ENCODE data around the gene ZFP92. TPM values are rescaled to one million over a fixed set of nuclear protein-coding genes. Genes with fewer than 3 reads are reported as not detected.
"Not testable (repeated sequence)": the region's sequence is repeated elsewhere in the genome, so short reads cannot be mapped to it uniquely, and the experiment has no call there.

ZFP92 gene
- polyA plus RNA-seq, 1 donor: 0.90 TPM

DNA sequence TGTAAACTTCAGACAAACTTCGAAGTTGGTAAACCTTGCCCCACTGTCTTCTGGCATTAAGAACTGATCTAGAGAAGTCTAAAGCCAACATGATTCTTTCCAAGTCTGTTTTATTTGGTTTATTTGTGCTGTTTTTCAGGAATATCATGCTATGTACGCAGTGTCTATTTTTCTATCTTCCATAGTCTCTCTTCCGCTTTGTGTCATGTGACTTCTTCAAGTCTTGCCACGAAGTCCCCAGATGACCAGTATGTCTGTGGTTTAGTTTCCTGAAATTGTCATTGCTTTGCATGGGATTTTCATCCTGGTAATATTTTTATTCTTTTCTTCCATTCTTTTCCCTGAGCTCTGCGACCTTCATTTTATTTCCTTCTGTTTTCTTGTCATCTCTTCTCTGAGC, 25.2 kb upstream of the ZFP92 start:
- DNase-seq (ENCODE audit: low read depth): no peak

GRCh38 chrX:153387345-153387744, 23.9 kb upstream of the ZFP92 start:
- no peak for DNase-seq (ENCODE audit: low read depth)

GRCh38 chrX:153387987-153388721, 23.1 kb upstream of the ZFP92 start:
- no peak for DNase-seq (ENCODE audit: low read depth)

DNA sequence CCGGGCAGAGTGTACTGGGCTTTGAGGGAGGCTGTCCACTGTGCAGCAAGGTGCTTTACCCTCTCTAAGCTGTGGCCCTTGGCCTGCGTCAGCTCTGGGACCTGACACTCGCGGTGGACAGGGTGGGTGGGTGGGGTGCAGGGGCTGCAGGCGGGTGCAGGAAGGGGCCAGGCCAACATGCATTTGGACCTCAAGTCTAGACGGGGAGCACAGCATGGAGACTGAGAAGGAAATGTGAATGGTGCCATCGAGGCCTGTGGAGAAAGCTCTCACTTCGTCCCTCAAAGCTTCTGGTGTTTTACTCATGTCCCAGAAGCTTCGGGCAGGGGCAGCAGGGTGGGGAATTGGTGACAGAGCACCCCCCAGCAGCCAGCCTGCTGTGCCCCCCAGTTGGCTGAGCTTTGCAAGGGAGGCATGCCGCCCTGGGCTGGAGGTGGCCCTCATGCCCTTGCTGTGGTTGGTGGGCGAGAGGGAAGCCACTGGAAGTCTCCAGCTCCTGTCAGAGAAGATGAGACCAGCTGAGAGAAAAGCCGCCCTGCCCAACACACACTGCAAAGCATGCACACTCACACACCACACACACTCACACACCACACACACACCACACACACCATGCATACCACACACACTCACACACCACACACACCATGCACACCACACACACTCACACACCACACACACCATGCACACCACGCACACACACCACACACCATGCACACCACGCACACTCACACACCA, 22.4 kb upstream of the ZFP92 start:
- DNase-seq (ENCODE audit: low read depth): no peak

DNA sequence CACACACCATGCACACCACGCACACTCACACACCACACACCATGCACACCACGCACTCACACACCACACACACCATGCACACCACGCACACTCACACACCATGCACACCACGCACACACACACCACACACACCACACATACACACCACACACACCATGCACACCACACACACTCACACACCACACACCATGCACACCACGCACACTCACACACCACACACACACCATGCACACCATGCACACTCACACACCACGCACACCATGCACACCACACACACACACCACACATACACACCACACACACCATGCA, 21.9 kb upstream of the ZFP92 start:
- DNase-seq (ENCODE audit: low read depth): not testable (repeated sequence)

DNA sequence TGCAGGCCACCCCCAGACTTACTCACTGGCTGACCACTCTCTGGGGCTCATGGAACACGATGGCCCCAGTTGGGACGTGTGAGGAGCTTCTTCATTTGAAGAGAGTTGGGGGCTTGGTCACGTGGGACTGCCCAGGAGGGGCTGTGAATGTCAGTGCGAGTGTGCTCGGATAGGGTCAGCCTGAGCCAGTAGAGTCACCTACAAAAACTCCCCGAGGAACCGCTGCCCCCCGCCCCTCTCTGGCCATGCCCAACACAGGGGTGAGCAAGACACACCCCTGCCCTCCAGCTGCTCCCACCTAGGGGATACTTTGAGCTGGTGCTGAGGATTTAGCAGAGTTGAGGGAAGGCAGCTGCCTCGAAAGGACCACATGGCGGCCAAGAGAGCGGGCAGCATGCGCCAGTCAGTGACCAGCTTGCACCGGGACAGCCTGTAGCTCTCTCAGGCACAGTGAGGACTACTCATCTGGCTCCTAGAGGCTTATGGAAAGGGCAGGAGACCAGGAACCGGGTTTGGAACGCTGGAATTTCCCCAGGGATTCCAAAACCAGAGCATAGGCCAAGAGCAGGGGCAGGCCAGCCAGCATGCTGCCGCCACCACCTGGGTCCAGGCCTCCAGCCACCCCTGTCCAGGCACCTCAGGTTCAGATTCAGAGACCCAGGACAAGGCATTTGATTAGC, 18.5 kb upstream of the ZFP92 start:
- DNase-seq (ENCODE audit: low read depth): no peak

DNA sequence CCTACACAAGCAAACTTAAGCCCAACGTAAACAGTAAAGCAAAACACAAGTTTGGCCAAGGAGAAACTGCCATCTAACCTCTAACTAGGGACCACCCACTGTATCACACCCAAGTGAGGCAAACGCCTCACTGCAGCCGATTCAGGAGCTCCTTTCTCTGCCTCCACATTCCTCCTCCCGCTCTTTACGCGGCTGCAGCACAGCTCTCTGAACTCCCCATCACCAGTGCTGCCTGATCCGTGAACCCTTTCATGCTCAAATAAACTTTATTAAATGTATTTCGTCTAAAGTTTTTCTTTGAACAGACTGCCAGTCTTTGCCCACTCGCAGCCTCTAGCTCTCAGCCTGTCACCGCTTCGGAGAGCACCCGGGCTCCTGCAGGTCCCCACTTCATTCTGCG, 16.7 kb upstream of the ZFP92 start:
- no peak for DNase-seq (ENCODE audit: low read depth)

DNA sequence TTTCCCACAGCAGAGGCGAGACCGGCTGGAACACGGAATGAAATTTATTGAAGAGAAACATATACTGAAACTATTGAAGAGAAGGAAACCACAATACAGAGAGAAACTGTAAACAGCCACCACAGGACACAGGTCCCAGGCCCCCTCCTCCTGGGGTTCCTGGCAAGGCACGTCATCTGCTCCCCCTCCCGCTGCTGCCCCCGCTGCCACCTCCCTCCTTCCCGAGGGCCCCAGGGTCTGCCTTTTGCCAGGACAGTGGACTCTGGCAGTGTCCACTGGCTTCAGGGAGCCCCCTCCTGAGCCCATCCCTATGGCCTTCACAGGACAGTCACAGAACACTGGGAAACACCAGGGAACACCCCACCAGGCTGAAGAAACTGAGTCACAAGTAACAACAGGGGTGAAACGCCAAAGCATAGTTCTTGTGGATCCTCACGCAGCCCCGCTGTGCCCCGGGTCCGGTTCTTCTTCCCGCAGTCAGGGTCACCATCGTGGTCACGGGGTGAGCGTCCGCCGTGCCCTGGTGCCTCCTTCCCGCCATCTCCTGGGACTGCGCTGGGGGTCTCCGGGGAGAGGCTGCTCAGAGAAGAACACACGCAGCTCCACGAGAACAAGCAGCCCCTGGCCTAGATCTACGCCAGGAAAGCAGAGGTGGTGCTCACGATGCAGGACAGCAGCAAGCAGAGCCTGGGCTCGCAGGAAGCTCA, 15.5 kb upstream of the ZFP92 start:
- DNase-seq (ENCODE audit: low read depth): no peak

DNA sequence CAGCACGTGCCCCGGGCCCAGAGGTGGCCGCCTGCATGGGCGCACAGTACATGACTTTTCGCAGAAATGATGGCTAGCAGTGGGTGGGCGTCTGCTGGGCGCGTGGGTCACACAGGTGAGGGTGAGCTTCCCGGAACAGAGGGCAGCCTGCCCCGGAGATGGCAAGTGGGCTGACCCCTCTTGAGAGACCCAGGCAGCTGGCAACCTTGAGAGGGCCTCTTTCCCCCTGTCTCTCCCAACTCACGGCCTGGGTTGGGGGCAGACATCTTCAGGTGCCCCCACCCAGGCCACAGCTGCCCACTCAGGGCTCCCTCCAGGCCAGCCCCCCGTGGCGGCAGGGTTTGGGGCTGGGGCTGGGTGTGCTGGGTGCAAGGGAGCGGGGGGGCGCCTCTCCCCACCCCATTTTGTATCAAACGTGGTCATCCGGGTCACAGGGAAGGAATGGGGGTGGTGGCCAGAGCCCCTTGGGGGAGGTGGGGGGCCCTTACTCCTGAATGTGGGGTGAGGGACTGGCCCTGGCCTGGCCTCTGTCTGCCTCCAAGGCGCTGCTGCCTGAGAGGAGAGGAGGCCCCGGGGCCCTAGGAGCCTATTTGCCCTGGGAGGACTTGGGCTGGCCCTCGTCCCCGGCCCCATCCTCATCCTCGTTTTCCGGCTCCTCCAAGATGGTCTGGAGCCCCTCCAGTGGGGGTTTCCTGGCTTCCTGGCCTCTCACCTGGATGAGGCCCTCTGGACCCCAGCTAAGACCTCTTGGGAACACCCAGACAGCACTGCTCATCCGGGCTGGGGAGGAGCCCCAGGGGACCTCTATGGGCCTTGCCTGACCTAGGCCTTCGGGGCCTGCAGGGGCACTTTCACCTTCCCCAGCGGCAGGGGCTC, 14.7 kb upstream of the ZFP92 start:
- DNase-seq (ENCODE audit: low read depth): no peak

DNA sequence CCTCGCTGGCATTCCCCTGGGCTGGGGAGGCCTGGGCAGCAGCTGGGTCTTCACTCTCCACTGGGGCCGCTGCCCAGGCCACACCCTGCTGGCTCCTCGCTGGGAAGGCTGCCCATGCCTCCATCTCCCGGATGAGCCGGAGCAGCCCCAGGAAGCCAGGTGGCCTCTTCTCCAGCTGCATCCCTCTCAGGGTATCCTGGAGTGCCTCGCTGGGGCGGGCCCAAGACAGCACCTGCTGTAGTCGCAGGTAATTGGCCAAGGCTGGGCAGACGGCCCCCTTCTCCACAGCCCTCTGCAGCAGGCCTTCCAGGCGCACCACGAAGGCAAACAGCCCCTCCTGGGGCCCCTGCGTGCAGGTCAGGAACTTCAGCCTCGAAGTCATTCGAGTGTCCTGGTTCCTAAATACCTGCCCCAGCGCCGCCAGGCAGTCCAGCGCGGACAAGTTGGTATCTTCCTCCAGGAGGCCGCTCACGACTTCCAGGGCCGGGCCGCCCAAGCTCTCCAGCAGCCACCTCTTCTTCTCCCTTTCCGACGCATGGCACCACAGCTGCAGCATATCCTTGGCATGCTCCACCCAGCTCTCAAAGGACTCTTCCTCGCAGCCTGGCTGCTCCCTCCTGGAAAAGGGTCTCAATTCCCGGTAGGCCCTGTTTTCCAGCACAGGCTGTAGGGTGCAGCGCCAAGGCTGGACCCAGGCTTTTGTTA, 13.9 kb upstream of the ZFP92 start:
- no peak for DNase-seq (ENCODE audit: low read depth)

- DNase-seq (ENCODE audit: low read depth): no peak
Observed at GRCh38 chrX:153398275-153398960, 12.9 kb upstream of the ZFP92 start.

DNA sequence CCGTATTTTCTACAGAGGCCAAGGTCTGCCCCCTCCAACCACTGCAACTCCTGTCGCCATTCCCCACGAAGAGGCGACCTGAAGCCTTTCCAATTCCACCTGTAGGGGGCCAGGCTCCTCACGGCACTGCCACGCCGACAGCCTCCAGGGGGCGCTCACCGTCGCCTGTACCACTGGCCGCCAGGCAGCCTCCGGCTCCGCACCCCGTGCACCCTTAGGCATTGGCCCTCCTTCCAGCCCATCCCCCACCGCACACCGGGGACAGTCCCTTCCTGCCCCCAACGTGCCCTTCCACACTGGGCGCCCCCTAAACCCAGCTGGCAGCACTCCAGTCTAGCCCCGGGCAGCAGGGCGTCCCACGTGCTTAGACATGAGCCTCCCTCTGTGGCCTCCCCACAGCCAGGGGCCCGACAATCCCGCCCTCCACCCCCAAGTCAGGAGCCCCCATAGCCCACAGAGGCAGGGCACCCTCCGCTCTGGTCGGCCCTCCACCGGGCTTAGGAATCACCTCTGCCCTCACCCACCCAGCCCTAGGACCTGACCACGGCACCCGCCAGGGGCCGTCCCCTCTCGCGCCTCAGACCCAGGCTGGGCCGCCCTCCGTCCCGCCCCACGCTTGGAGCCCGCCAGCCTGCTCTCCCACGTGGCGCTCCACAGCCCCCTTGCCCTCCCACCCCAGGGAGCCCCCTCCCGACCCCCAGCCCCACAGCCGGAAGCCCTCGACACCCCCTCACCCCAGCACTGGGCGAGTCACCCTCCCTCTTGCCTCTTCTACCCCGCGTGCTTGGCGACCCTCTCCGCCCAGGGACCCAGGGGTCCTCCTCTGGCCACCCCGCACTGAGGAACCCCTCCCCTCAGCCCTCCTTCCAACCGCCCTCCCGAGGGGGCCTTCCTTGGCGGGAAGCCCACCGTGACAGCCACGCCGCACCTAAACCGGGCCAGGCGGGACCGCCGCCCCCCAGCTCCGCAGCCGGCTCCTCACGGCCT, 10.8 kb upstream of the ZFP92 start:
- no peak for DNase-seq (ENCODE audit: low read depth)

DNA sequence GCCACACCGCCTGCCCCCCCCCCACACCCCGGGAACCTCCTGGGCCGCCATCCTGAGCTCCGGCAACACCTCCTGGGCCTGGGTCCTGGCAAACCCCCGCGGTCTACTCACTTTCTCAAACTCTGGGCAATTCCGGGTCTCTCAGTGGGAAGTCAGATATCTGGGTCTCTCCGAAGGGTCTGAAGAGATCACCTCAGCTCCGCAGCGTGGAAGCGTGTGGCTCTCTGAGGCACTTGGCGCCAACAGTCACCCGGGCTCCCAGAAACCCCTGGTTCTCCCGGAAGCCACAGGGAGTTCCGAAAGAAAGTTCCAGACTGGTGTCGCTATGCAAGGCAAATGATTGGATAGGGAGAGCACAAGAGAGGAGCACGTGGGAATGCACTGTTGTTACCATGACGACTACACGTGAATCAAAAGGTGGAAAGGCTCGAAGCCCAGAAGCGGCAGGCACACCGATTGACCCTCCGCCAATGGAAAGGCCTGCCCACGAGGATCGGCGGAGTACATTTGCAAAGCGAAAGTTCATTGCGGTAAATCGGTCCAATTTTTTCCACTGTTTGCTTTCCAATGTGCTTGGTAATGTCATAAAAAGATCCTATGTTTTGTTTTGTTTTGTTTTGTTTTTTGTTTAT, 10.0 kb upstream of the ZFP92 start, which contains the start of gene PNMA6E:
PNMA6E (minus strand) TSS at position 218 of the 632 bp plus-strand sequence. CDS start 2,501 bp downstream, outside the sequence.
- DNase-seq (ENCODE audit: low read depth): no peak

GRCh38 chrX:153404333-153404732, 6.9 kb upstream of the ZFP92 start:
- not testable (repeated sequence) for DNase-seq (ENCODE audit: low read depth)

DNA sequence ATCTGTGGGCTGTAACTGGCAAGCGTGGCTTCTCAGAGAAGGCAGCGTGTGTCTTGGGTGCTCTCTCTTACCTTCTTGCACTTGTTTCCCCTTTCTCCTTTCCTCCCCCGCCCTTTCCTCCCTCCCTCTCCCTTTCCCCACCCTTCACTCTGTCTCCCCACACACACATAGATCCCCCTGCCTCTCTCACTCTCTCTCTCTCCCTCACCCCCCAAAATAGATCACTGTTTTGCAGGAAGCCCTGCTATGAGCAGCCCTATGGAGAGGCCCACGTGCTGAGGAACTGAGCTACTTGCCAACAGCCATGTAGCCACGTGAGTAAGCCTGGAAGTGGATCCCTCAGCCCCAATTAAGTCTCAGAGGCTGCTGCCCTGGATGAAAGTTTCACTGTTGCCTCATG, 5.8 kb upstream of the ZFP92 start:
- no peak for DNase-seq (ENCODE audit: low read depth)

DNA sequence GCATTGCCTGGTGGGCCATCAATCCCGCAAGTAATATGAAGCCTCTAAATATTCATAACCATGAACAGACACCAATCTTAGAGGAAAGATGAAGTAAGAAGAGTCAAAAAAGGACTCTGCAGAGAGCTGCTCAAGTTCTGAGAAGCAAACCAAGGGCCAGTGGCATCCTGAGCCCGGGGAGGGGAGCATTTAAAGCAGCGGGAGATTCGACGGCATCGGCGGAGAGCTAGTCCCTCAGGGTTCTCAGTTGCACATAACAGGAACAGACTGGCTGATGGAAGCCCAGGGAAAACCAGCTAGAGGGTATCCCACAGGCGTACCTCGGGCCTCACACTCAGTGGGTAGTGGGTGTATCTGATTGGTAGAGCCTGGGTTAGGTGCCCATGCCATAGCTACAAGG, 5.3 kb upstream of the ZFP92 start:
- no peak for DNase-seq (ENCODE audit: low read depth)

DNA sequence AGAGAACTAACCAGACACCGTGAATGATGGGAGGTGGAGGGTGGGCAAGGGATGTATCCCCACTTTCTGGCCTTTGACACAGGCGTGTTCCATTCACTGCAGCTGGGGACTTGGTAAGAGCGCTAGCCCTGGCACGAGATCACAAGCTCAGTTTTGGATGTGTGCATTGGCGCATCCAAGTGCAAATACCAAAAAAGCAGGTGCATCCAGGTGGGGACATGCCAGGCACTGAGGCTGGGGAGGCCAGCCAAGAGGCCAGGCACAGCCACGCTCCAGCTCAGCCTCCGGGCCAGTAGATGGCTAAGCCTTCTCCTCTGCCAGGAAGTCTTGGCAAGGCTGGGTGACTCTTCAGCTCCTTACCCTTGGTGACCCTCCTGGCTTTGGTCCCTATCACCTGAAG, 4.4 kb upstream of the ZFP92 start:
- no peak for DNase-seq (ENCODE audit: low read depth)

DNA sequence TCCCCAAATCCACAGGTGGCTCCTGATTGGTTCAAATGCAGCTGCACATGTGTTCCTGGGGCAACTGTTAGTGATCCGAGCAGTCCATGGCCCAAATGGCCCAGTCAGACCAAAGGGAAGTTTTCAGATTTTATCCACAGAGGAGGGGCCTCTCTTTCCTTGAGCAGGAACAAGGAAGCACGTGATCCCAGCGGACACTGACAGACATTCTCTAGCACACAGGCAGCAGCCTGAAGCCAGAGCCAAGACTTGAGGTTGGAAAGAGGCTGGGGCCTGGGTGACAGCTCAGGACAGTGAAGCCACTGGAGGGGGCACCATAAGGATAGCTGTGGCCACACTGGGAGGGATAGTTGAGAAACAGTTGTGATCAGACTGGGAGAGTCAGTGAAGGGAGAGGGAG, 3.5 kb upstream of the ZFP92 start:
- no peak for DNase-seq (ENCODE audit: low read depth)

All from forelimb muscle (tissue), 1 donor.